Upper lobe of right lung (tissue), 1 donor: ENCODE results near the gene CAMK1D. TPM values are rescaled to one million over a fixed set of nuclear protein-coding genes. Genes with fewer than 3 reads are reported as not detected.

Experiments
- ATAC-seq: fragments of 200-7000 bp; cut with Tn5 transposase; one replicate; pipeline ENCODE4 v1.9.1; 2020; ENCODE audit warnings: mild to moderate bottlenecking, moderate library complexity
- DNase-seq: peaks from one replicate; pipeline ENCODE4 v3.0.0-alpha.2; 2020
- H3K27ac ChIP-seq: fragments of 200-600 bp; one replicate; pipeline ENCODE4 v1.8.0; 2022
- H3K27me3 ChIP-seq: fragments of 200-600 bp; one replicate; pipeline ENCODE4 v1.8.0; 2022; ENCODE audit warnings: mild to moderate bottlenecking
- H3K36me3 ChIP-seq: fragments of 200-600 bp; one replicate; pipeline ENCODE4 v1.8.0; 2022
- H3K4me1 ChIP-seq: fragments of 200-600 bp; one replicate; pipeline ENCODE4 v1.8.0; 2022
- H3K4me3 ChIP-seq: fragments of 200-600 bp; one replicate; pipeline ENCODE4 v1.8.0; 2022; ENCODE audit warnings: mild to moderate bottlenecking
- H3K9me3 ChIP-seq: fragments of 200-600 bp; one replicate; pipeline ENCODE4 v1.8.0; 2022
- CTCF ChIP-seq: fragments of 200-600 bp; IDR thresholded peaks from one replicate; pipeline ENCODE4 v1.8.0; 2022; ENCODE audit warnings: antibody characterized with exemption
- intact Hi-C: fragments of 100-400 bp; cut with DNase I; formaldehyde crosslinking; loops from one replicate; pipeline ENCODE4 v1.11.0; 2022
- total RNA-seq: library from RNA; stranded (reverse); fragmentation: NEBNext Ultra II Directional; extraction: Animal tissue kit (Norgen Biotek cat#: 25700); gene quantifications from one replicate; pipeline ENCODE4 v1.2.1, GENCODE V29; 2021
- donor health status: DM: no; HTN: yes; CAD: no; lungs with severe emphysema.

Gene CAMK1D
- total RNA-seq, 1 donor from 2014 or later = 17.1 TPM

DNA sequence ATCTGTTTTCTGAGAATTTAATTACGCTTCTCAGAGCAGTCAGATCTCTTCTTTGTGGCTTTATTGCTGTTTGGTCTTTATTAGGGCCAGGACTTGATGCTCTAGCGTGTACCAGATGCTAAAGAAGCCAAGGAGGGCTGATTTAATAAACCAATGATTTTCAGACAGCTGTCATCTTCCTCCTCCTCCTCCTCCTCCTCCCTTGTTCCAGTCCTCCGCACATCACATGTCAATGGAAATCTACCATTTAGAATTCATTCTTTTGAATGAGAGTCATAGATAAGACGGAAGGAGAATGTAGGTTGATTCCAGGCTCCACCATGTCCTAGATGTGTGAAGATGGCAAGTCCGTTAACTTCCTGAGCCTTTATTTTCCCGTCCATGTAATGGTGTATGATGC lies 156.3 kb downstream of the CAMK1D start:
- H3K36me3 ChIP-seq = no peaks in the 10 kb centered on the region
- peaks cover 5% of the 10 kb centered on the region for H3K4me1 ChIP-seq
- no peak overlapping the region for H3K4me3 ChIP-seq
- DNase-seq = no peak
- intact Hi-C loops = no loop called here
- no peak overlapping the region for H3K27ac ChIP-seq
- H3K27me3 ChIP-seq = no peaks in the 10 kb centered on the region
- no peak for TF ChIP-seq CTCF
- H3K9me3 ChIP-seq = no peaks in the 10 kb centered on the region
- ATAC-seq = no peak

DNA sequence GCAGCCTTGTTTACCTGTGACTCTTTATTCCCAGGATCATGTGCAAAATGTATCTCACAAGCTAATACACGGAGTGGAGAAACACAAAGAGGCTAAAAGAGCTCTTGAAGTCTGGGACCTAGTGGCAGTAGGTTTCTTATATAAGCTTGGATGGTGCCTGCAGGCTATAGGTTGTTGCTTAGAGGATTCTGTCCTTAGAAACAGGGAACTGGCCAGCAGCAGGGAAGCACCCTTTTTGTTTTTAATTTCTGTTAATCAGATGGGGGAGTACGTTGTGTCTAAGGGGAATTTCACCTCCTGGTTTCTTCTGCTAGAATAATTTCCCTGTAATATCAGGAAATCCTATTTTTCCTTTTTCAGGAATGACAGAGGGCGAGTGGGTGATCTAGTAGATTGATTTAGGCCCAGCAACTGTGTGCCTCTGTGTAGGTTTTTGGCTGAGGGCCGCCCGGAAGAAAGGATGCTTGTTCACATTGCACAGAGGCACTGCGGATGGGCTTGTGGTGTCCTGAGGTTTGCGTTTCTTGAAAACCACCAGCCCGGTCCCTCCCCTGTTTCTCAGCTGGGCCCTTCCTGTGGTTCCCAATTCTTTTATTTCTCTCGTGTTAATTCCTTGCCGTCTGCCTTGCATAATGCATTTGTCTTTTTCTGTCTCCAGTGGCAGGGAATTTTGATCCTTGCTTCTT lies 158.0 kb downstream of the CAMK1D start:
- intact Hi-C loops = no loop called here
- TF ChIP-seq CTCF = no peak
- DNase-seq = no peak

GRCh38 chr10:12508165-12508564 lies 158.8 kb downstream of the CAMK1D start:
- ATAC-seq = no peak
- no peaks in the 10 kb centered on the region for H3K9me3 ChIP-seq
- intact Hi-C loops = no loop called here

More for the DNA sequence above, 158.0 kb downstream of the CAMK1D start:
- H3K9me3 ChIP-seq = no peaks in the 10 kb centered on the region
- H3K27ac ChIP-seq = no peak overlapping the region
- no peak for ATAC-seq
- no peak overlapping the region for H3K4me3 ChIP-seq
- no peaks in the 10 kb centered on the region for H3K4me1 ChIP-seq
- H3K36me3 ChIP-seq = no peaks in the 10 kb centered on the region
- no peaks in the 10 kb centered on the region for H3K27me3 ChIP-seq

DNA sequence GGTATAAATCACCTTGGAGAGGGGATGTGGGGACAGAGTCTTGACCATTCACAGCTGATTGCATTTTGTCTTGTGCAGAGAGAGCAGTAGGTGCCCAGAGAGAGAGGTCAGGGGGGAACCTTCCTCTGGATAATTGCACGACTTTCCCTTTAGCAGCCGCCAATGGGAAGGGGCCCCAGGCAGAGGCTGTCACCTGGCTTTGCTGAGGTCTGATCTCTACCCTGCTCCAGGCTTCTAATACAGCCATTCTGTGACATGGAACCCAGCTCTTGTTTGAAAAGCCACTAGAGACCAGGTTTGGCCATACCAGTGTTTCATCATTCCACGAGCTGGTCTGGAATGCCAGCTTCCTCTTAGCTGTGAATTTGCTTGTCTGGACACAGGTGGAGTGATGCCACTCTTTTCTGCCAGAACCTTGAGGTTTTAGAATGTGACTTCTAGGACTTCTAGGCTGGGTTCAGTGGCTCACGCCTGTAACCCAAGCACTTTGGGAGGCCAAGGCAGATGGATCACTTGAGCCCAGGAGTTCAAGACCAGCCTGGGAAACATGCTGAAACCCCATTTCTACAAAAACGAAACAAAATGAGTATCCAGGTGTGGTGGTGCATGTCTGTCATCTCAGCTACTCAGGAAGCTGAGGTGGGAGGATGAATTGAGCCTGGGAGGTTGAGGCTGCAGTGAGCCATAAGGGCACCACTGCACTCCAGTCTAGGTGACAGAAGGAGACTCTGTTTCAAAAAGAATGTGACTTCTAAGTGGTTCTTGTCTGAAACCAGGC lies 159.9 kb downstream of the CAMK1D start:
- no peak overlapping the region for H3K27ac ChIP-seq
- no peaks in the 10 kb centered on the region for H3K4me1 ChIP-seq
- no peak for ATAC-seq
- no peak overlapping the region for H3K4me3 ChIP-seq
- no peak for DNase-seq
- no peak for TF ChIP-seq CTCF
- intact Hi-C loops = no loop called here
- no peaks in the 10 kb centered on the region for H3K27me3 ChIP-seq
- no peaks in the 10 kb centered on the region for H3K9me3 ChIP-seq
- H3K36me3 ChIP-seq = no peaks in the 10 kb centered on the region

More at GRCh38 chr10:12508165-12508564, 158.8 kb downstream of the CAMK1D start:
- Histone ChIP-seq H3K4me3 (no peak overlapping the region), H3K27ac (no peak overlapping the region), H3K36me3 (no peaks in the 10 kb centered on the region), H3K4me1 (no peaks in the 10 kb centered on the region), H3K27me3 (no peaks in the 10 kb centered on the region)
- TF ChIP-seq CTCF = no peak
- DNase-seq = no peak

GRCh38 chr10:12509794-12510100 lies 160.4 kb downstream of the CAMK1D start:
- Histone ChIP-seq H3K9me3 (no peaks in the 10 kb centered on the region), H3K27ac (no peak overlapping the region), H3K36me3 (no peaks in the 10 kb centered on the region), H3K4me3 (no peak overlapping the region), H3K27me3 (no peaks in the 10 kb centered on the region), H3K4me1 (no peaks in the 10 kb centered on the region)
- DNase-seq = no peak
- intact Hi-C loops = no loop called here
- no peak for ATAC-seq
- TF ChIP-seq CTCF = no peak
